ENCODE measurements around the gene KLF15.
"Not testable (repeated sequence)": the region's sequence is repeated elsewhere in the genome, so short reads cannot be mapped to it uniquely, and the experiment has no call there.

KLF15 gene

GRCh38 chr3:126345641-126346460, 11.4 kb downstream of the KLF15 start:
- no peak for DNase-seq (ENCODE audit: low spot score)

GRCh38 chr3:126345231-126345630, 12.0 kb downstream of the KLF15 start:
- DNase-seq (ENCODE audit: low spot score), result no peak

- no peak for DNase-seq (ENCODE audit: low spot score)
Measured at GRCh38 chr3:126344380-126345041, 12.7 kb downstream of the KLF15 start.

- DNase-seq (ENCODE audit: low spot score), result no peak
Measured at GRCh38 chr3:126343649-126344035, 13.6 kb downstream of the KLF15 start.

- DNase-seq (ENCODE audit: low spot score), result no peak
Measured at GRCh38 chr3:126342991-126343648, 14.1 kb downstream of the KLF15 start.

GRCh38 chr3:126342211-126342610, 15.0 kb downstream of the KLF15 start:
- no peak for DNase-seq (ENCODE audit: low spot score)

GRCh38 chr3:126341755-126342150, 15.5 kb downstream of the KLF15 start:
- DNase-seq (ENCODE audit: low spot score), result no peak

- DNase-seq (ENCODE audit: low spot score), result no peak
Measured at GRCh38 chr3:126340943-126341754, 16.1 kb downstream of the KLF15 start.

GRCh38 chr3:126340596-126340942, 16.6 kb downstream of the KLF15 start:
- no peak for DNase-seq (ENCODE audit: low spot score)

GRCh38 chr3:126340081-126340511, 17.1 kb downstream of the KLF15 start:
- DNase-seq (ENCODE audit: low spot score), result no peak

- DNase-seq (ENCODE audit: low spot score), result no peak
Measured at GRCh38 chr3:126339466-126339865, 17.7 kb downstream of the KLF15 start.

- DNase-seq (ENCODE audit: low spot score), result no peak
Measured at GRCh38 chr3:126338790-126339288, 18.4 kb downstream of the KLF15 start.

- DNase-seq (ENCODE audit: low spot score), result no peak
Measured at GRCh38 chr3:126337980-126338651, 19.1 kb downstream of the KLF15 start.

- DNase-seq (ENCODE audit: low spot score), result not testable (repeated sequence)
Measured at GRCh38 chr3:126331812-126332336, 25.3 kb downstream of the KLF15 start.

- no peak for DNase-seq (ENCODE audit: low spot score)
Measured at GRCh38 chr3:126329927-126330725, 27.1 kb downstream of the KLF15 start.

- no peak for DNase-seq (ENCODE audit: low spot score)
Measured at GRCh38 chr3:126326629-126327028, 30.6 kb downstream of the KLF15 start.

GRCh38 chr3:126322181-126322967, 34.8 kb downstream of the KLF15 start:
- DNase-seq (ENCODE audit: low spot score), result no peak

GRCh38 chr3:126321490-126321889, 35.7 kb downstream of the KLF15 start:
- DNase-seq (ENCODE audit: low spot score), result no peak

GRCh38 chr3:126320517-126321293, 36.5 kb downstream of the KLF15 start:
- DNase-seq (ENCODE audit: low spot score), result no peak
